ENCODE results near the gene MORF4L1.
"Not testable (repeated sequence)": the region's sequence is repeated elsewhere in the genome, so short reads cannot be mapped to it uniquely, and the experiment has no call there.

MORF4L1 gene

GRCh38 chr15:78902281-78903032 is 29.8 kb downstream of the MORF4L1 start:
- not testable (repeated sequence) for DNase-seq

- DNase-seq: no peak
These were observed 32.1 kb downstream of the MORF4L1 start for GRCh38 chr15:78904599-78905358.

- no peak for DNase-seq
These were observed 33.6 kb downstream of the MORF4L1 start for GRCh38 chr15:78906316-78906620.

- no peak for DNase-seq
These were observed 34.9 kb downstream of the MORF4L1 start for GRCh38 chr15:78907577-78907976.

- no peak for DNase-seq
These were observed 36.5 kb downstream of the MORF4L1 start for GRCh38 chr15:78909160-78909695.

GRCh38 chr15:78909791-78910228 is 37.1 kb downstream of the MORF4L1 start:
- DNase-seq: no peak

GRCh38 chr15:78910271-78910670 is 37.6 kb downstream of the MORF4L1 start:
- DNase-seq: no peak

- no peak for DNase-seq
These were observed 39.6 kb downstream of the MORF4L1 start for GRCh38 chr15:78912316-78912715.

GRCh38 chr15:78913012-78913411 is 40.3 kb downstream of the MORF4L1 start:
- DNase-seq: no peak

GRCh38 chr15:78914027-78914764 is 41.5 kb downstream of the MORF4L1 start:
- DNase-seq: no peak

GRCh38 chr15:78915341-78916087 is 42.8 kb downstream of the MORF4L1 start:
- DNase-seq: peak; percentile 8

GRCh38 chr15:78916088-78916487 is 43.4 kb downstream of the MORF4L1 start:
- no peak for DNase-seq

- DNase-seq: no peak
These were observed 45.2 kb downstream of the MORF4L1 start for GRCh38 chr15:78917888-78918287.

- DNase-seq: no peak
These were observed 48.8 kb downstream of the MORF4L1 start for GRCh38 chr15:78921517-78921916.

- DNase-seq: no peak
These were observed 49.2 kb downstream of the MORF4L1 start for GRCh38 chr15:78921940-78922339.

- DNase-seq: no peak
These were observed 49.8 kb downstream of the MORF4L1 start for GRCh38 chr15:78922527-78922926.

GRCh38 chr15:78923015-78923414 is 50.3 kb downstream of the MORF4L1 start:
- no peak for DNase-seq

- no peak for DNase-seq
These were observed 51.0 kb downstream of the MORF4L1 start for GRCh38 chr15:78923480-78924360.

GRCh38 chr15:78925076-78925624 is 52.5 kb downstream of the MORF4L1 start:
- no peak for DNase-seq

- DNase-seq: no peak
These were observed 53.5 kb downstream of the MORF4L1 start for GRCh38 chr15:78925956-78926743.
